HCT116 (cell line): ENCODE data around the gene PCNT. TPM values are rescaled to one million over a fixed set of nuclear protein-coding genes. Genes with fewer than 3 reads are reported as not detected.

Source experiments
- ATAC-seq: fragments of 200-7000 bp; cut with Tn5 transposase; 2 replicates; pipeline ENCODE4 v1.9.1; 2020; ENCODE audit warnings: mild to moderate bottlenecking, moderate library complexity
- BruUV-seq: library from RNA; stranded (reverse); fragments of 400-500 nt; replicated peaks from 2 replicates; lab custom pipeline; 2021; lab: Mats Ljungman, UMichigan
- CTCF ChIA-PET: fragments of 300-600 bp; sonication (Branson Sonifier 250); formaldehyde crosslinking; loops from one replicate; lab custom pipeline; 2021; ENCODE audit warnings: antibody characterized with exemption; lab: Charles Lee
- POLR2A ChIA-PET: fragments of 300-600, 350-600 bp; sonication (Branson Sonifier 250); formaldehyde crosslinking; loops from one replicate; lab custom pipeline; 2021; ENCODE audit warnings: antibody characterized with exemption; lab: Charles Lee
- RAD21 ChIA-PET, 2 experiments: fragments of 300-600 bp; sonication (Branson Sonifier 250); formaldehyde crosslinking; loops; one replicate each; lab custom pipeline; 2023; ENCODE audit warnings: low total read pairs in 2 of 2; ENCODE audit not compliant: uncharacterized antibody in 2 of 2, unreplicated experiment in 2 of 2, low non-redundant PET in 1 of 2; lab: Charles Lee
- DNase-seq: peaks from one replicate; pipeline ENCODE4 v3.0.0-alpha.2; 2010; ENCODE audit warnings: low read depth, low spot score
- H2AFZ ChIP-seq: fragments of 200-600 bp; shearing (Covaris generic), sonication (generic); 2 replicates; pipeline ENCODE4 v1.6.1; 2017; ENCODE audit warnings: low read depth, mixed run types, mixed read lengths, antibody characterized with exemption, low read length; ENCODE audit not compliant: poor library complexity, severe bottlenecking
- H3K27ac ChIP-seq: 2 replicates; pipeline ENCODE4 v1.5.1; 2012; ENCODE audit warnings: low read depth, low read length
- H3K27me3 ChIP-seq: fragments of 200-600 bp; sonication (generic); 2 replicates; pipeline ENCODE4 v1.6.1; 2016; ENCODE audit warnings: mixed run types, low read length, mixed read lengths; ENCODE audit not compliant: insufficient read depth
- H3K36me3 ChIP-seq, 2 experiments: fragments of 200-500 bp in 1 of 2; fragments of 200-600 bp in 1 of 2; sonication (Bioruptor generic) in 1 of 2; sonication (generic) in 1 of 2; 2 replicates each; pipeline versions ENCODE4 v1.5.1 to v1.6.1; 2014 to 2016; ENCODE audit warnings: low read length in 2 of 2, inconsistent platforms in 1 of 2, mixed read lengths in 1 of 2, mixed run types in 1 of 2; ENCODE audit not compliant: insufficient read depth in 2 of 2, control insufficient read depth in 1 of 2
- H3K4me1 ChIP-seq, 2 experiments: fragments of 200-600 bp in 1 of 2; sonication (generic) in 1 of 2; 2 replicates each; pipeline versions ENCODE4 v1.5.1 to v1.6.1; 2012 to 2017; ENCODE audit warnings: low read length in 2 of 2, inconsistent platforms in 1 of 2, mild to moderate bottlenecking in 1 of 2, mixed read lengths in 1 of 2, mixed run types in 1 of 2, moderate library complexity in 1 of 2; ENCODE audit not compliant: insufficient read depth in 2 of 2, control insufficient read depth in 1 of 2
- H3K4me2 ChIP-seq: fragments of 200-600 bp; sonication (generic); 2 replicates; pipeline ENCODE4 v1.6.1; 2017; ENCODE audit warnings: mixed run types, low read length, mixed read lengths
- H3K4me3 ChIP-seq, 2 experiments: fragments of 200-600 bp in 1 of 2; sonication (generic) in 1 of 2; replicated peaks in 1 of 2; 2 replicates each; pipeline ENCODE4 v1.5.1; 2011 to 2016; ENCODE audit warnings: low read length in 2 of 2, control low read depth in 1 of 2, low read depth in 1 of 2, mild to moderate bottlenecking in 1 of 2, mixed read lengths in 1 of 2, mixed run types in 1 of 2
- H3K79me2 ChIP-seq: fragments of 200-600 bp; sonication (generic); 2 replicates; pipeline ENCODE4 v1.6.1; 2017; ENCODE audit warnings: mild to moderate bottlenecking, mixed run types, low read length, moderate library complexity, mixed read lengths; ENCODE audit not compliant: insufficient read depth
- H3K9ac ChIP-seq: fragments of 200-600 bp; sonication (generic); 2 replicates; pipeline ENCODE4 v1.6.1; 2016; ENCODE audit warnings: low read length, mixed read lengths
- H3K9me2 ChIP-seq: fragments of 200-600 bp; sonication (generic), shearing (Covaris generic); 2 replicates; pipeline ENCODE4 v1.6.1; 2017; ENCODE audit warnings: mixed run types, mild to moderate bottlenecking, moderate library complexity; ENCODE audit not compliant: insufficient read depth
- H3K9me3 ChIP-seq, 2 experiments: fragments of 200-500 bp in 1 of 2; fragments of 200-600 bp in 1 of 2; sonication (Bioruptor generic) in 1 of 2; sonication (generic) in 1 of 2; 2 replicates each; pipeline ENCODE4 v1.6.1; 2014 to 2017; ENCODE audit warnings: low read length in 2 of 2, mixed read lengths in 2 of 2, inconsistent platforms in 1 of 2, low read depth in 1 of 2, mild to moderate bottlenecking in 1 of 2, mixed run types in 1 of 2, moderate library complexity in 1 of 2; ENCODE audit not compliant: control insufficient read depth in 1 of 2, insufficient read depth in 1 of 2
- H4K20me1 ChIP-seq: fragments of 200-600 bp; sonication (generic), shearing (Covaris generic); 2 replicates; pipeline ENCODE4 v1.6.1; 2017; ENCODE audit warnings: mixed run types, mild to moderate bottlenecking, moderate library complexity; ENCODE audit not compliant: insufficient read depth
- CEBPB ChIP-seq: IDR thresholded peaks from 2 replicates; pipeline ENCODE4 v1.6.1; 2012; ENCODE audit warnings: low read depth
- EGR1 ChIP-seq: IDR thresholded peaks from 2 replicates; pipeline ENCODE4 v1.6.1; 2012; ENCODE audit warnings: low read depth
- ELF1 ChIP-seq: IDR thresholded peaks from 2 replicates; pipeline ENCODE4 v1.6.1; 2012; ENCODE audit warnings: low read depth, borderline replicate concordance
- EZH2phosphoT487 ChIP-seq: fragments of 200-600 bp; IDR thresholded peaks from 2 replicates; pipeline ENCODE4 v1.6.1; 2018; ENCODE audit warnings: antibody characterized with exemption, borderline replicate concordance
- FOSL1 ChIP-seq: IDR thresholded peaks from 2 replicates; pipeline ENCODE4 v1.6.1; 2012; ENCODE audit warnings: low read depth
- JUND ChIP-seq: IDR thresholded peaks from 2 replicates; pipeline ENCODE4 v1.6.1; 2012
- MAX ChIP-seq: IDR thresholded peaks from 2 replicates; pipeline ENCODE4 v1.6.1; 2012
- POLR2A ChIP-seq: IDR thresholded peaks from 2 replicates; pipeline ENCODE4 v1.7.0; 2011; ENCODE audit warnings: borderline replicate concordance; ENCODE audit not compliant: insufficient read depth, insufficient read length; ENCODE audit errors: extremely low read depth
- POLR2AphosphoS5 ChIP-seq: IDR thresholded peaks from 2 replicates; pipeline ENCODE4 v1.6.1; 2011; ENCODE audit warnings: mild to moderate bottlenecking, low read depth, low read length, moderate library complexity
- RAD21 ChIP-seq: IDR thresholded peaks from 2 replicates; pipeline ENCODE4 v1.6.1; 2012; ENCODE audit warnings: low read depth, mild to moderate bottlenecking
- REST ChIP-seq: IDR thresholded peaks from 2 replicates; pipeline ENCODE4 v1.6.1; 2012; ENCODE audit warnings: low read depth
- SIN3A ChIP-seq: IDR thresholded peaks from 2 replicates; pipeline ENCODE4 v1.6.1; 2012; ENCODE audit warnings: low read depth
- SP1 ChIP-seq: IDR thresholded peaks from 2 replicates; pipeline ENCODE4 v1.6.1; 2012; ENCODE audit warnings: low read depth
- SRF ChIP-seq: IDR thresholded peaks from 2 replicates; pipeline ENCODE4 v1.6.1; 2012; ENCODE audit warnings: low read depth
- YY1 ChIP-seq: IDR thresholded peaks from 2 replicates; pipeline ENCODE4 v1.6.1; 2011; ENCODE audit warnings: low read length, low read depth, moderate library complexity, mild to moderate bottlenecking; ENCODE audit not compliant: insufficient replicate concordance; ENCODE audit errors: extremely low read depth
- ZFX ChIP-seq: fragments of 450-650 bp; IDR thresholded peaks from 2 replicates; pipeline ENCODE4 v1.6.1; 2017
- ZNF274 ChIP-seq: fragments of 200-500 bp; sonication (Bioruptor generic); IDR thresholded peaks from 2 replicates; pipeline ENCODE4 v1.6.1; 2014; ENCODE audit warnings: mild to moderate bottlenecking, low read depth, low read length, inconsistent platforms
- intact Hi-C: fragments of 100-400 bp; cut with micrococcal nuclease; formaldehyde crosslinking; loops from 2 replicates; pipeline ENCODE4 v1.10.0; 2022
- total RNA-seq: library from RNA; stranded (reverse); gene quantifications from one replicate; pipeline ENCODE4 v1.2.1, GENCODE V29; 2021; ENCODE audit not compliant: unreplicated experiment
- TF ChIP-seq, protein P1 (sequence below): IDR thresholded peaks from 2 replicates; pipeline ENCODE4 v1.6.1; 2012
- TF ChIP-seq, protein P2 (sequence below): IDR thresholded peaks from 2 replicates; pipeline ENCODE4 v1.6.1; 2011; ENCODE audit warnings: mild to moderate bottlenecking, low read length, moderate library complexity; ENCODE audit not compliant: insufficient replicate concordance; ENCODE audit errors: extremely low read depth

PCNT gene
- total RNA-seq, 1 experiment from 2014 or later, result 43.6 TPM

GRCh38 chr21:46390603-46391545, 66.9 kb downstream of the PCNT start:
- Histone ChIP-seq H3K4me3 (no peak overlapping the region), H2AFZ (no peak overlapping the region), H3K79me2 (0 out of 2 replicates have a peak, but pooled peaks cover under 1% of the 10 kb centered on the region), H3K27ac (no peak overlapping the region), H3K36me3 (peaks cover 2 to 7% of the 10 kb centered on the region in 2 experiments; a peak in 3 of 4 replicates), H4K20me1 (no peaks in the 10 kb centered on the region), H3K27me3 (no peaks in the 10 kb centered on the region), H3K4me1 (no peaks in the 10 kb centered on the region), H3K9me2 (no peaks in the 10 kb centered on the region), H3K4me2 (no peak overlapping the region), H3K9ac (no peak overlapping the region), H3K9me3 (no peaks in the 10 kb centered on the region)
- DNase-seq (no peak), ATAC-seq (no peak)
- BruUV-seq, result no TSS peak
- ChIA-PET CTCF (no interaction called here), POLR2A (no interaction called here), RAD21 (no interaction called here)
- intact Hi-C loops, result no loop called here
- no peak for TF ChIP-seq JUND
- no peak for TF ChIP-seq RAD21
- TF ChIP-seq EZH2phosphoT487, result no peak
- TF ChIP-seq POLR2AphosphoS5, result no peak
- TF ChIP-seq YY1, result no peak
- no peak for TF ChIP-seq SRF
- no peak for TF ChIP-seq EGR1
- no peak for TF ChIP-seq MAX
- TF ChIP-seq FOSL1, result no peak
- TF ChIP-seq, protein P1, sequence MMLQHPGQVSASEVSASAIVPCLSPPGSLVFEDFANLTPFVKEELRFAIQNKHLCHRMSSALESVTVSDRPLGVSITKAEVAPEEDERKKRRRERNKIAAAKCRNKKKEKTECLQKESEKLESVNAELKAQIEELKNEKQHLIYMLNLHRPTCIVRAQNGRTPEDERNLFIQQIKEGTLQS, result no peak
- no peak for TF ChIP-seq SP1
- TF ChIP-seq POLR2A, result no peak
- no peak for TF ChIP-seq SIN3A
- TF ChIP-seq, protein P2, sequence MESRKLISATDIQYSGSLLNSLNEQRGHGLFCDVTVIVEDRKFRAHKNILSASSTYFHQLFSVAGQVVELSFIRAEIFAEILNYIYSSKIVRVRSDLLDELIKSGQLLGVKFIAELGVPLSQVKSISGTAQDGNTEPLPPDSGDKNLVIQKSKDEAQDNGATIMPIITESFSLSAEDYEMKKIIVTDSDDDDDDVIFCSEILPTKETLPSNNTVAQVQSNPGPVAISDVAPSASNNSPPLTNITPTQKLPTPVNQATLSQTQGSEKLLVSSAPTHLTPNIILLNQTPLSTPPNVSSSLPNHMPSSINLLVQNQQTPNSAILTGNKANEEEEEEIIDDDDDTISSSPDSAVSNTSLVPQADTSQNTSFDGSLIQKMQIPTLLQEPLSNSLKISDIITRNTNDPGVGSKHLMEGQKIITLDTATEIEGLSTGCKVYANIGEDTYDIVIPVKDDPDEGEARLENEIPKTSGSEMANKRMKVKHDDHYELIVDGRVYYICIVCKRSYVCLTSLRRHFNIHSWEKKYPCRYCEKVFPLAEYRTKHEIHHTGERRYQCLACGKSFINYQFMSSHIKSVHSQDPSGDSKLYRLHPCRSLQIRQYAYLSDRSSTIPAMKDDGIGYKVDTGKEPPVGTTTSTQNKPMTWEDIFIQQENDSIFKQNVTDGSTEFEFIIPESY, result no peak
- no peak for TF ChIP-seq CEBPB
- TF ChIP-seq REST, result no peak
- no peak for TF ChIP-seq ZNF274
- no peak for TF ChIP-seq ZFX
- no peak for TF ChIP-seq ELF1
